AG04449 (cell line): Measurements from ENCODE around the gene GNG7.
A peak's percentile ranks its signal among the peaks of the same experiment; 100 is the strongest.

Source experiments
- CTCF ChIA-PET: fragments of 350-600 bp; formaldehyde crosslinking; extraction: SDS; loops from one replicate; lab custom pipeline; 2021; ENCODE audit warnings: antibody characterized with exemption; lab: Yijun Ruan, JAX
- POLR2A ChIA-PET: fragments of 400-600, 350-600 bp; formaldehyde crosslinking; extraction: SDS; loops from one replicate; lab custom pipeline; 2020; ENCODE audit warnings: antibody characterized with exemption, inconsistent platforms; lab: Yijun Ruan, JAX
- DNase-seq: peaks from one replicate; pipeline ENCODE4 v3.0.0-alpha.2; 2010; ENCODE audit warnings: low read depth, low spot score
- H3K4me3 ChIP-seq: 2 replicates; pipeline ENCODE4 v1.5.1; 2011; ENCODE audit warnings: low read depth, mild to moderate bottlenecking, control low read depth, low read length
- TF ChIP-seq, protein P1 (sequence below): IDR thresholded peaks from one replicate; pipeline ENCODE4 v1.5.1; 2011; ENCODE audit warnings: mild to moderate bottlenecking, moderate library complexity, low read length, control low read depth, inconsistent platforms; ENCODE audit not compliant: insufficient read depth; ENCODE audit errors: missing control alignments

The GNG7 gene

DNA sequence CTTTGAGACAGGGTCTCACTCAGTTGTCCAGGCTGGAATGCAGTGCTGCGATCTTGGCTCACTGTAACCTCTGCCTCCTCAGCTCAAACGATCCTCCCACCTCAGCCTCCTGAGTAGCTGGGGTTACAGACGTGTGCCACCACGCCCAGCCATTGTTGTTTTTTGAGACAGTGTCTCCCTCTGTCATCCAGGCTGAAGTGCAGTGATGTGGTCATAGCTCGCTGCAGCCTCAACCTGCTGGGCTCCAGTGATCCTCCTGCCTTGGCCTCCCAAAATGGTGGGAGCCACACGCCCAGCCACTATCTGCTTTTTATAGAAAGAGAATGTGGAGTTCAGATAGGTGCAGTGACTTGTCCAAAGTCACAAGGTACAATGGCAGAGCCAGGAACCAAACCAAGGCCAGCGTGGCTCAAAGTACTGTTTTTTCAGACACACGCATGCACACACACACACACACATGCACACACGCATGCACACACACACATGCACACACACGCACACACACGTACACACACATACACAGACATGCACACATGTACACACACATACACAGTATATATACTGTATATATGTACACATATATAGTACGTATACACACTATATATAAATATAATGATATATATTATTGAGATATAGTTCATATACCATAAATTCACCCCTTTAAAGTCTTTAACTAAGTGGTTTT lies 220.0 kb downstream of the GNG7 start:
- ChIA-PET POLR2A (interaction anchor here (3.1 kb wide), 1 partner anchor 60 kb away, joined by 32 read pairs; no protein-coding TSS in a partner anchor), CTCF (no interaction called here)
- H3K4me3 ChIP-seq = no peak overlapping the region
- TF ChIP-seq, protein P1, sequence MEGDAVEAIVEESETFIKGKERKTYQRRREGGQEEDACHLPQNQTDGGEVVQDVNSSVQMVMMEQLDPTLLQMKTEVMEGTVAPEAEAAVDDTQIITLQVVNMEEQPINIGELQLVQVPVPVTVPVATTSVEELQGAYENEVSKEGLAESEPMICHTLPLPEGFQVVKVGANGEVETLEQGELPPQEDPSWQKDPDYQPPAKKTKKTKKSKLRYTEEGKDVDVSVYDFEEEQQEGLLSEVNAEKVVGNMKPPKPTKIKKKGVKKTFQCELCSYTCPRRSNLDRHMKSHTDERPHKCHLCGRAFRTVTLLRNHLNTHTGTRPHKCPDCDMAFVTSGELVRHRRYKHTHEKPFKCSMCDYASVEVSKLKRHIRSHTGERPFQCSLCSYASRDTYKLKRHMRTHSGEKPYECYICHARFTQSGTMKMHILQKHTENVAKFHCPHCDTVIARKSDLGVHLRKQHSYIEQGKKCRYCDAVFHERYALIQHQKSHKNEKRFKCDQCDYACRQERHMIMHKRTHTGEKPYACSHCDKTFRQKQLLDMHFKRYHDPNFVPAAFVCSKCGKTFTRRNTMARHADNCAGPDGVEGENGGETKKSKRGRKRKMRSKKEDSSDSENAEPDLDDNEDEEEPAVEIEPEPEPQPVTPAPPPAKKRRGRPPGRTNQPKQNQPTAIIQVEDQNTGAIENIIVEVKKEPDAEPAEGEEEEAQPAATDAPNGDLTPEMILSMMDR = no peak
- no peak for DNase-seq

GRCh38 chr19:2481466-2481865 lies 221.0 kb downstream of the GNG7 start:
- DNase-seq = no peak
- H3K4me3 ChIP-seq = no peak overlapping the region
- CTCF ChIA-PET = interaction anchor here (6.7 kb wide), 1 partner anchor 131 kb away, joined by 68 read pairs; no protein-coding TSS in a partner anchor
- TF ChIP-seq, protein P1 = no peak
- POLR2A ChIA-PET = interaction anchor here (2.4 to 6.9 kb wide), 3 partner anchors 61 to 130 kb away, joined by 20 to 240 read pairs (median 32); no protein-coding TSS in a partner anchor

- DNase-seq = no peak
- POLR2A ChIA-PET = interaction anchor here (0.6 to 6.9 kb wide), 9 partner anchors 9 to 133 kb away, joined by 3 to 240 read pairs (median 8); no protein-coding TSS in a partner anchor
- H3K4me3 ChIP-seq = no peak overlapping the region
- TF ChIP-seq, protein P1 = peak; percentile 7
- CTCF ChIA-PET = interaction anchor here (1.0 to 6.7 kb wide), 7 partner anchors 64 to 156 kb away, joined by 3 to 68 read pairs (median 3); no protein-coding TSS in a partner anchor
Observed at GRCh38 chr19:2479556-2480194, 222.8 kb downstream of the GNG7 start.

DNA sequence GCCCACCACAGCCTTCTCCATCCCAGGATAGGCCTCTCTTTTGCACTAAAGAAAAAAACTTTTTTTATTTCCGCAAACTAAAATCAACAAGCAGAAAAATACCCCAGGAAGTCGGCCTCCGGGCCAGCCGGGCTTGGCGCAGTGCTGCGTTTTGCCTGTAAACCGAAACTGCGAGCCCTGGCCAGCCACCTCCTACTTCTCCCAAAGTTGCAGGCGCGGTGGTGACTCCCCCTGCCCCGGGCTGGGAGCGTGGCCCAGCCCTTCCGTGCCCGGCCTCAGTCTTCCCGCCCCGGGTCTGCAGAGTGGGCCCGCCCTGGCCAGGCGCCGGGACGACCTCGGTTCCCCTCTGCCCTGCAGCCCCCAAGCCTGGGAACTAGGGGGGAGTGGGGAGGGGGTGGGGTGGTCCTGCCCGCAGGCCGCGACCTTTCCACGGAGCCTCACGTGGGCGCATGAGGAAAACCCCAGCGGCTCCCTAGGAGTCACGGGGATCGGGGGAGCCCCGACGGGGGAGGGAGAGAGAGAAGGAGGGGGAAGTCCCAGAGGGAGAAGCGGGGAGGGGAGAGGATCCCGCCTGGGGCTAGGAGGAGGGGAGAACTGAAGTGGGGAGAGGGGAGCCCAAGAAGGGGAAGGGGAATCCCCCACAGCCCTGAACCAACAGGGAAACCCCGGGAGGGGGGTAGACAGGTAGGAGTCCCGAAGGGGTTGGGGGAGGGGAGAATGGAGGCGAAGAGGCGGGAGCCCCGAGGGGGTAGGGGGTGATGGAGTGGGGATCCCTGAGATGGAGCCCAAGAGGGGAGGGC lies 223.5 kb downstream of the GNG7 start:
- peak overlapping the region; percentile 100 for H3K4me3 ChIP-seq
- TF ChIP-seq, protein P1 = no peak
- CTCF ChIA-PET = interaction anchor here (0.9 to 6.7 kb wide), 6 partner anchors 65 to 157 kb away, joined by 3 to 68 read pairs (median 4); no protein-coding TSS in a partner anchor
- POLR2A ChIA-PET = interaction anchor here (0.6 to 6.9 kb wide), 15 partner anchors 10 to 160 kb away, joined by 3 to 240 read pairs (median 6); no protein-coding TSS in a partner anchor
- no peak for DNase-seq

- peak overlapping the region; percentile 100 for H3K4me3 ChIP-seq
- ChIA-PET POLR2A (interaction anchor here (0.6 to 6.9 kb wide), 19 partner anchors 11 to 327 kb away, joined by 3 to 240 read pairs (median 4); partner anchors contain the start of genes AP3D1 and TIMM13), CTCF (interaction anchor here (0.8 to 6.7 kb wide), 8 partner anchors 15 to 158 kb away, joined by 3 to 68 read pairs (median 4); no protein-coding TSS in a partner anchor)
- DNase-seq = no peak
- TF ChIP-seq, protein P1 = peak; percentile 5
Observed at GRCh38 chr19:2478278-2478755, 224.2 kb downstream of the GNG7 start.
